Measurements from ENCODE around the gene RIPK3.

DNA sequence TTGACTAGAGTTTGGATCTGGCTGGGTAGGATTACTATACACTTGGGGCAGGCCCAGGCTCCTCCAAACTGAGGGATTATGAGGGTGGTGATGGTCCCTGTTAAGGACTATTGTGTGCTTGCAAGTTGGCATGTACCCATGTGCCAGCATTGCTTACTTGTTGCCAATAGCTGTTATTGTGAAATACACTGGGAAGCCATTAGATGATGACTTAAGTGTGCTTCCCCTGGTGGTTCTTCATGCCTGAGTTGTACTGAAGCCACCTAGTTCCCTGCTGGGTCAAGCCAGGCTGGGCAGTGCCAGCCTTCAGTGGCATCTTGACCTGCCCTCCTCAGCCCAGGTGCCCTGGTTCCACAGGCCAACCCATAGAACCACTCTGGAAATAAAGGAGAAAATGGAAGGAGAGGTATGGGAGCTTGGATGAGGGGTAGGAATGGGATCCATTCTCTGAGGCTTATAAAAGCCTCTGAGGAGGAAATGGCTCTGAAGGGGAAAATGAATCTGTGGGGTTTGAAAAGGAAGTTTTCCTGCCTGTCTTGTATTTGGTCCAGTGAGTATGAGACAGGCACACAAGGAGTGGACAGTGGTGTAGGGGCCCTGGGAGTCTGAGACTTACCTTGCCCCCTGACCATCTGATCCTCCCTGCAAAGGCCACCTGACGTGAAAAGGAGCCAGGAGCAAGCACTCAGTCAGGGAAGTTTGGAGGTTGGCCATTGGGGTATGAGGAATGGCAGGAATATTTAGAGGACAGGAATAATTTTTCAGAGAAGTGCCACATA, 27.8 kb downstream of the RIPK3 start:
- TF ChIP-seq CTCF (IDR thresholded peaks at IDR 0.05; ENCODE audit: low read length) (no peak), EZH2 (optimal IDR thresholded peaks at IDR 0.05; ENCODE audit: low read depth, low read length) (no peak), EZH2phosphoT487 (IDR thresholded peaks at IDR 0.05; ENCODE audit: low read length) (no peak)
